ENCODE results near the gene CDK6. TPM values are rescaled to one million over a fixed set of nuclear protein-coding genes. Genes with fewer than 3 reads are reported as not detected.

The CDK6 gene
- total and polyA plus RNA-seq, 10 of the 15 experiments (the other 5 are each of a cell fraction or from before 2014, with no cell fraction given) = 8.0 to 118 (median 45.8) TPM

DNA sequence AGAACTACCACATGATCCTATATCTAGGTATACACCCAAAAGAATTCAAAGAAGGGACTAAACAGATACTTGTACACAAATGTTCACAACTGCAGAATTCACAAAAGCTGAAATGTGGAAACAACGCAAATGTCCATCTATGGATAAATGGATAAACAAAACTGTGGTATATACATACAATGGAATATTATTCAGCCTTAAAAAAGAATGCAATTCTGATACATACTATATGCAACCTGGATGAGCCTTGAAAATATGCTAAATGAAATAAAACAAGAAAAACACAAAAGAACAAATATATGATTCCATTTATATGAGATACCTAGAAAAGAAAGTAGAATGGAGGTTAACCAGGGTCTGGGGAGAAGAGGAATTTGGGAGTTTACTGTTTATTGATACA lies 253.4 kb downstream of the CDK6 start:
- ATAC-seq (no peak), FAIRE-seq (no peak), DNase-seq (ENCODE audit: low read depth, low spot score) (no peak)
- Histone ChIP-seq H3K4me1 (ENCODE audit: control insufficient read depth, insufficient read depth, low read length) (no peaks in the 10 kb centered on the region), H3K79me2 (ENCODE audit: control insufficient read depth, insufficient read depth, low read length) (peaks cover 57% of the 10 kb centered on the region), H3K9me3 (replicated peaks; ENCODE audit: control insufficient read depth, insufficient read depth, low read length) (peaks cover 6% of the 10 kb centered on the region), H3K27me3 (replicated peaks in 1 of 2; ENCODE audit: control insufficient read depth in 2 of 2, insufficient read depth in 2 of 2, low read length in 1 of 2) (no peaks in the 10 kb centered on the region), H3K4me2 (ENCODE audit: control insufficient read depth, insufficient read depth) (no peak overlapping the region), H4K20me1 (ENCODE audit: control insufficient read depth, insufficient read depth) (no peaks in the 10 kb centered on the region; the same call in 1 of the 2 replicates), H2AFZ (ENCODE audit: control insufficient read depth, low read depth, low read length) (no peak overlapping the region), H3K27ac (ENCODE audit: control insufficient read depth, insufficient read depth) (no peak overlapping the region), H3K4me3 (no peak overlapping the region), H3K9ac (ENCODE audit: control insufficient read depth, insufficient read depth, low read length) (no peak overlapping the region), H3K36me3 (ENCODE audit: control insufficient read depth in 2 of 2, insufficient read depth in 2 of 2, low read length in 1 of 2) (peaks cover 6 to 21% of the 10 kb centered on the region in 2 experiments; a peak in 3 of 4 replicates)
- RAD21 ChIA-PET (ENCODE audit: unreplicated experiment) = no interaction called here
- BruUV-seq (replicated peaks) = no TSS peak
- CTCF ChIA-PET = interaction anchor here (0.6 kb wide), 1 partner anchor 11 kb away, joined by 3 read pairs; no protein-coding TSS in a partner anchor
- TF ChIP-seq IKZF1 (conservative IDR thresholded peaks at IDR 0.05) = no peak
- no peak for TF ChIP-seq STAT1 (conservative IDR thresholded peaks at IDR 0.05)
- TF ChIP-seq, protein P1, sequence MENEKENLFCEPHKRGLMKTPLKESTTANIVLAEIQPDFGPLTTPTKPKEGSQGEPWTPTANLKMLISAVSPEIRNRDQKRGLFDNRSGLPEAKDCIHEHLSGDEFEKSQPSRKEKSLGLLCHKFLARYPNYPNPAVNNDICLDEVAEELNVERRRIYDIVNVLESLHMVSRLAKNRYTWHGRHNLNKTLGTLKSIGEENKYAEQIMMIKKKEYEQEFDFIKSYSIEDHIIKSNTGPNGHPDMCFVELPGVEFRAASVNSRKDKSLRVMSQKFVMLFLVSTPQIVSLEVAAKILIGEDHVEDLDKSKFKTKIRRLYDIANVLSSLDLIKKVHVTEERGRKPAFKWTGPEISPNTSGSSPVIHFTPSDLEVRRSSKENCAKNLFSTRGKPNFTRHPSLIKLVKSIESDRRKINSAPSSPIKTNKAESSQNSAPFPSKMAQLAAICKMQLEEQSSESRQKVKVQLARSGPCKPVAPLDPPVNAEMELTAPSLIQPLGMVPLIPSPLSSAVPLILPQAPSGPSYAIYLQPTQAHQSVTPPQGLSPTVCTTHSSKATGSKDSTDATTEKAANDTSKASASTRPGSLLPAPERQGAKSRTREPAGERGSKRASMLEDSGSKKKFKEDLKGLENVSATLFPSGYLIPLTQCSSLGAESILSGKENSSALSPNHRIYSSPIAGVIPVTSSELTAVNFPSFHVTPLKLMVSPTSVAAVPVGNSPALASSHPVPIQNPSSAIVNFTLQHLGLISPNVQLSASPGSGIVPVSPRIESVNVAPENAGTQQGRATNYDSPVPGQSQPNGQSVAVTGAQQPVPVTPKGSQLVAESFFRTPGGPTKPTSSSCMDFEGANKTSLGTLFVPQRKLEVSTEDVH (IDR thresholded peaks at IDR 0.05; ENCODE audit: low read depth, partially characterized antibody) = no peak
- no peak for TF ChIP-seq SMARCA5 (IDR thresholded peaks at IDR 0.05)
- no peak for TF ChIP-seq ZSCAN29 (IDR thresholded peaks at IDR 0.05)
- no peak for TF ChIP-seq BACH1 (IDR thresholded peaks at IDR 0.05; ENCODE audit: borderline replicate concordance)
- TF ChIP-seq MTA2 (IDR thresholded peaks at IDR 0.05; ENCODE audit: low read depth) = no peak
- TF ChIP-seq, protein P2, sequence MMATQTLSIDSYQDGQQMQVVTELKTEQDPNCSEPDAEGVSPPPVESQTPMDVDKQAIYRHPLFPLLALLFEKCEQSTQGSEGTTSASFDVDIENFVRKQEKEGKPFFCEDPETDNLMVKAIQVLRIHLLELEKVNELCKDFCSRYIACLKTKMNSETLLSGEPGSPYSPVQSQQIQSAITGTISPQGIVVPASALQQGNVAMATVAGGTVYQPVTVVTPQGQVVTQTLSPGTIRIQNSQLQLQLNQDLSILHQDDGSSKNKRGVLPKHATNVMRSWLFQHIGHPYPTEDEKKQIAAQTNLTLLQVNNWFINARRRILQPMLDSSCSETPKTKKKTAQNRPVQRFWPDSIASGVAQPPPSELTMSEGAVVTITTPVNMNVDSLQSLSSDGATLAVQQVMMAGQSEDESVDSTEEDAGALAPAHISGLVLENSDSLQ (IDR thresholded peaks at IDR 0.05) = no peak
- no peak for TF ChIP-seq POU2F2 (IDR thresholded peaks at IDR 0.05; ENCODE audit: borderline replicate concordance, low read depth, low read length)
- no peak for TF ChIP-seq ATF7 (IDR thresholded peaks at IDR 0.05; ENCODE audit: low read depth)
- no peak for TF ChIP-seq ZNF207 (IDR thresholded peaks at IDR 0.05; ENCODE audit: borderline replicate concordance)
- no peak for TF ChIP-seq RELA (IDR thresholded peaks at IDR 0.05; ENCODE audit: borderline replicate concordance, partially characterized antibody)
- TF ChIP-seq, protein P3, sequence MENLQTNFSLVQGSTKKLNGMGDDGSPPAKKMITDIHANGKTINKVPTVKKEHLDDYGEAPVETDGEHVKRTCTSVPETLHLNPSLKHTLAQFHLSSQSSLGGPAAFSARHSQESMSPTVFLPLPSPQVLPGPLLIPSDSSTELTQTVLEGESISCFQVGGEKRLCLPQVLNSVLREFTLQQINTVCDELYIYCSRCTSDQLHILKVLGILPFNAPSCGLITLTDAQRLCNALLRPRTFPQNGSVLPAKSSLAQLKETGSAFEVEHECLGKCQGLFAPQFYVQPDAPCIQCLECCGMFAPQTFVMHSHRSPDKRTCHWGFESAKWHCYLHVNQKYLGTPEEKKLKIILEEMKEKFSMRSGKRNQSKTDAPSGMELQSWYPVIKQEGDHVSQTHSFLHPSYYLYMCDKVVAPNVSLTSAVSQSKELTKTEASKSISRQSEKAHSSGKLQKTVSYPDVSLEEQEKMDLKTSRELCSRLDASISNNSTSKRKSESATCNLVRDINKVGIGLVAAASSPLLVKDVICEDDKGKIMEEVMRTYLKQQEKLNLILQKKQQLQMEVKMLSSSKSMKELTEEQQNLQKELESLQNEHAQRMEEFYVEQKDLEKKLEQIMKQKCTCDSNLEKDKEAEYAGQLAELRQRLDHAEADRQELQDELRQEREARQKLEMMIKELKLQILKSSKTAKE (IDR thresholded peaks at IDR 0.05; ENCODE audit: low read depth, poor library complexity, severe bottlenecking) = no peak
- no peak for TF ChIP-seq KAT2A (conservative IDR thresholded peaks at IDR 0.05; ENCODE audit: control insufficient read depth, low read depth, low read length)
- no peak for TF ChIP-seq PML (IDR thresholded peaks at IDR 0.05; ENCODE audit: low read length)
- TF ChIP-seq, protein P4, sequence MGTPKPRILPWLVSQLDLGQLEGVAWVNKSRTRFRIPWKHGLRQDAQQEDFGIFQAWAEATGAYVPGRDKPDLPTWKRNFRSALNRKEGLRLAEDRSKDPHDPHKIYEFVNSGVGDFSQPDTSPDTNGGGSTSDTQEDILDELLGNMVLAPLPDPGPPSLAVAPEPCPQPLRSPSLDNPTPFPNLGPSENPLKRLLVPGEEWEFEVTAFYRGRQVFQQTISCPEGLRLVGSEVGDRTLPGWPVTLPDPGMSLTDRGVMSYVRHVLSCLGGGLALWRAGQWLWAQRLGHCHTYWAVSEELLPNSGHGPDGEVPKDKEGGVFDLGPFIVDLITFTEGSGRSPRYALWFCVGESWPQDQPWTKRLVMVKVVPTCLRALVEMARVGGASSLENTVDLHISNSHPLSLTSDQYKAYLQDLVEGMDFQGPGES (IDR thresholded peaks at IDR 0.05) = no peak
- SMC1A ChIA-PET (ENCODE audit: uncharacterized antibody, unreplicated experiment) = interaction anchor here (1.0 kb wide), 1 partner anchor 27 kb away, joined by 3 read pairs; no protein-coding TSS in a partner anchor
- WGBS (ENCODE audit: insufficient coverage, insufficient replicate concordance, low lambda C conversion rate, missing lambda C conversion rate) = 100% methylated on average over 1 of the region's 1 CpG
- intact Hi-C loops (cut with micrococcal nuclease; ENCODE audit: unreplicated experiment) (no loop called here), in situ Hi-C loops (cut with MboI) (no loop called here)
- POLR2A ChIA-PET = no interaction called here

Measured in GM12878 (cell line).